SW 1271 (cell line): ENCODE measurements around the gene OR10X1.

Experiments used
- DNase-seq, 2 experiments: peaks; one replicate each; lab custom pipeline; 2025; lab: John Stamatoyannopoulos, UW

OR10X1 gene, protein sequence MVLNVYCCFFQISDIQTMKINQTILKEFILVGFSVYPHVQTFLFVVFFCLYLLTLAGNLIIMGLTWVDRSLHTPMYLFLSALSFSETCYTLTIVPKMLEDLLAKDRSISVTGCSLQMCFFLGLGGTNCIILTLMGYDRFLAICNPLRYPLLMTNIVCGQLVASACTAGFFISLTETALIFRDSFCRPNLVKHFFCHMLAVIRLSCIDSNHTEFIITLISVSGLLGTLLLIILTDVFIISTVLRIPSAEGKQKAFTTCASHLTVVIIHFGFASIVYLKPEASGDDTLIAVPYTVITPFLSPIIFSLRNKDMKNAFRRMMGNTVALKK

DNA sequence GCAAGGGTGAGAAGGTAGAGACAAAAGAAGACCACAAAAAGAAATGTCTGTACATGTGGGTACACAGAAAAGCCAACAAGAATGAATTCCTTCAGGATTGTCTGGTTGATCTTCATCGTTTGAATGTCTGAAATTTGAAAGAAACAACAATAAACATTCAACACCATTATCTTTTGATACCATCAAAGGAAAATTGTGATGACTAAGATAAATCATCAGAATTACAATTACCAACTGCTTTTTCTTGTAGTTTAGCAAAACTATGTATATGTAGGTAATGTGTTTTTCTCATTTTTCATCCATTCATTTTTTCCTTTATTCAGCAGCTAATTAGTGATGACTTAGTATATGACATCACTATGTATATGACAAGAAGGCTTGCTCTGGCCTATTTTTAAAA is at the start of gene OR10X1:
OR10X1 (minus strand) TSS at position 167 of the 400 bp plus-strand sequence; CDS start at position 167, 0 bp downstream.
- no peak for DNase-seq

DNA sequence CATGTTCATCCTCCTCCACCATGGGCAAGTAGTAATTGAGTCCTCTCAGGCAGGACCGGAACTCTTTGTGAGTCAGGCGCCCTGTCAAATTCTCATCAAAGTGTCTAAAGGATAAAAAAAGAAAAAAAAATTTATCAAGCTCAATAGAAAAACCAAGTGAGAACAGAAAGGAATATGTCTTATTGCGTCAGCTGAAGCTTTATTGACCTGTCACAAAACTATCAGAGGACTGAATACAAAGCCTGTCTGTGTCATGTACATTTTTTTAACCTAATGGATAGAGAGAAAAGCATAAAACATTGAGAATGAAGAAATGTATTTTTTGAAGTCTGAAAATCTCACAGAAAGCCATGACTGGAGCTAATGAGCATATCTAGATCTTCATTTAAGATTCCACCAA is 34.1 kb upstream of the OR10X1 start:
- DNase-seq, result no peak

DNA sequence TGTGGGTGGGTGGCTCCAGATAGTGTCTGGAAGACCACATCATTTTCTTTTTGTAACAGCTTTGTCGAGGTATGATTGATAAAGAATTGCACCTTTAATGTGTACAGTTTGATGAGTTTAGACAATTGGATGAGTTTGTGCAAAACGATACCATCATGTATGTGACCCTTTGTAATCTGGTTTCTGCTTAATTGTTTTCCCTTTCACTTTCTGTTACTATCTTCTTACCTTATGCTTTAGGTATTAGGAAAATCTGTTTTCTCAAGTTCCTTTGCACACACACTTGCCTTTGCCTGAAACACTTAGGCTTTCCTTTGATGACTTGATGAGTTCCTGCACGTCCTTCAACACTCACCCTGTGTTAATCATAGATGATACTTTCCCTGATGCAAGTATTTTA is 32.2 kb upstream of the OR10X1 start:
- DNase-seq, result no peak

DNA sequence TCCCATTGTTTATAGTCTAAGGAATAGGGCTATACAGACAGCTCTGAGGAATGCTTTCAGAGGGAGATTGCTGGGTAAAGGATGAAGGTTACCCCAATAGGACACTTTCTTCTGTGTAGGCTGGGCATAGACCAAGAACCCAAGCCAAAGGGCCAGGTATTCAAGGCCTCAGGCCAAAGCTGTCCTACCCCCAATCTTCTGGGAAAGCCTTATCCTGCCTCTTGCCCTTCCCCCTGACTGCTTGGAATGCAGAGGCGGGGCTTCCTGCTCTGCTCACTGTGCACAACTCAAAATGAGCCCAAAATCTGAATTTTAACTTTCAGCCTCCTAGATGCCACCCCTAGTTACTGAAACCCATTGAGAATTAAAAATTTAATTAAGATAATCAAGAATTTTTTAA is 27.6 kb upstream of the OR10X1 start:
- no peak for DNase-seq

DNA sequence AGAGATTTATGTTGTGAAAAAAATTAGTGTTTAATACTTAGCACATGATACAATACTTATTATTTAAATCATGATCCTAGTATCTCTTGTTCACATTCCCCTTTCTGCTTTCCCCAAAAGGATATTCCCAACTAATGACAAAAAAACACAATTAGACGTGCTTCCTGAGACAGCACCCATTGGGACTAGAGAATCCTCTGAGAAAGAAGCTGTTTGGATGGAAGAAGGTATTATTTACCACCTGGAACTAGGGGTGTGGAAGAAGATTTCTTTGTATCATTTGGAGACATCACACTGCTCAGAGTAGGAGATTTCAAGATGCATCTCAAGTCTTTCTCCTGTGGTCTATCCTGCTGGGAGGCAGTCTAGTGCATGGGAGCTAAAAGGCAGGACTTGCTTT is 25.3 kb upstream of the OR10X1 start, which contains the start of gene OR10Z1:
OR10Z1 (plus strand) TSS at position 301 of the 400 bp plus-strand sequence. CDS start 1,171 bp downstream, outside the sequence.
- no peak for DNase-seq

DNA sequence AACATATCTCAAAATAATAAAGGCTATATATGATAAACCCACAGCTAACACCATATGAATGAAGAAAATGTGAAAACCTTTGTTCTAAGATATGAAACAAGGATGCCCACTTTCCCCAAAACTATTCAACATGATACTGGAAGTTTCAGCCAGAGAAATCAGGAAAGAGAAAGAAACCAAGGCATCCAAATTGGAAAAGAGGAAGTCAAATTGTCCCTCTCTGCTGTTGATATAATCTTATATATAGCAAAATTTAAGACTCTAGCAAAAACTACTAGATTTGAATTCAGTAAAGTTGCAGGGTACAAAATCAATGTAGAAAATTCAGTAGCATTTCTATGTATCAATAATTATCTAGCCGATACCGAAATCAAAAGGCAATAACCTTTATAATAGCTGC is 21.0 kb upstream of the OR10X1 start:
- DNase-seq, result no peak

DNA sequence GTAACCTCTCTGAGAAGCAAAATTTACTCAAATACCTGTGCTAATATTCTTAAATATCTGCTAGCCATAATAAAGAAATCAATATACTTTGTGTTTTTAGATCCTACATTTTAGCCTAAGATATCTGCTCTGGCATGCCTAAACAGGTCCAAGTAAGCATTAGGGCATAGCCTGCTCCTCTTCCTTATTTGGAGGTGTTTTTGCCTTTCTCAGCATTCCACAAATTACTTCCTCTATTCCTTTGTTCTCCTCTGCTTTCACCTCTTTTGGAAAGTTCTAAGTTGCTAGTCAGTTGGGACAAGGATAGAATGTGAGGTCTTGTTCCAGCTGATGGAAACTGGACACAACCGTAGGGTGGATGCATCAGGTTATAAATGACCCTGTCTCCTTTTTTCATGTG is 7.2 kb upstream of the OR10X1 start:
- no peak for DNase-seq

DNA sequence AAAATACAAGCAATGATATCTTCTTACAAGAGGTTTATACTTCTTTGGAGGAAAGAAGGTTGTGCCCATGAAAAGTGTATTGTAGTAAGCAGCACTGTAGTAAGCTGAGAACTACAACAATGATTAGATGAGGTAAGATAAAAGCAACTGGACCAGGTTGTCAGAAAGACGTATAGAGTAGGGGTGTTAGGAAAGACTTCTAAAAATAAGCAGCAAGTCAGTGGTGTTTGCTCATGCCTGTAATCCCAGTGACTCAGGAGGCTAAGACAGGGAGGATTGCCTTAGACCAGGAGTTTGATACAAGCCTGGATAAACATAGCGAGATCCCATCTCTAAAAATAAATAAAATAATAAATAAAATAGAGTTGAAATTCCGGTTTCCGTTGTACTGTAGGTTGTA is 4.3 kb upstream of the OR10X1 start:
- DNase-seq, result no peak

DNA sequence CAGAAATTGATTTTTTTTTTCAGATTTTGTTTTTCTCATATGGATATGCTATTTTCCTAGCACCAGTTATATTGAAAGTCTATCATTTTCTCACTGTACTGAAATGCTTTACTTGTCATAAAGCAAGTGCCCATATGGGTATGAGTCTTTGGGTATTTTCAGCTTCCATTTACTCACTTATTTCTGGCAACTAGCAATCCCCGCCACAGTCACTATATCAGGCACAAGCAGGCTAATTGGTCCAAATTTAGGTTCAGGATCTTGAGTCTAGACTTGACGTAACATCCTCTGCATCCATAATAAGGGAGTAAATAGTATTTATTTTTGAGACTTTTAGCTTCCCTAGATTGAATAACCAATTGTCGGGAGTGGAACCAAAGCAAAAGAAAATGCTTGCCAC is 2.1 kb downstream of the OR10X1 start:
- DNase-seq, result no peak

DNA sequence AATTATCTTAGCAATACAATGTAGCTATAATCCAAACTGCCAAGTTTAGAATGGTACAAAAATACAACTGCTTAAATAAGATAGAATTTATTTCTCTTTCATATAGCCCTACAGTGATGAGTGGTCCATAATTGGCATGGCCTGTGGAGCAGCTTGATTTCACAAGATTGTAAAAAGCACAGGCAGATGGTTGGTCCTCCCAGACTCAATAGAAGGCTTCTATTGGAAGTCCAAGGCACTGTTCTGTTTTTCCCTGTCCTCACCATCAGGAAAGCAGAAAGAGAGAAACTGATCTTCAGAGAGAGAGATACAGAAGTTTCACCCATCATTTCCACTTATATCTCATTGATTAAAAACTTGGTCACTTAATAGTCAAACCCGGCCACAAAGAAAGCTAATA is 7.5 kb downstream of the OR10X1 start:
- DNase-seq, result no peak

DNA sequence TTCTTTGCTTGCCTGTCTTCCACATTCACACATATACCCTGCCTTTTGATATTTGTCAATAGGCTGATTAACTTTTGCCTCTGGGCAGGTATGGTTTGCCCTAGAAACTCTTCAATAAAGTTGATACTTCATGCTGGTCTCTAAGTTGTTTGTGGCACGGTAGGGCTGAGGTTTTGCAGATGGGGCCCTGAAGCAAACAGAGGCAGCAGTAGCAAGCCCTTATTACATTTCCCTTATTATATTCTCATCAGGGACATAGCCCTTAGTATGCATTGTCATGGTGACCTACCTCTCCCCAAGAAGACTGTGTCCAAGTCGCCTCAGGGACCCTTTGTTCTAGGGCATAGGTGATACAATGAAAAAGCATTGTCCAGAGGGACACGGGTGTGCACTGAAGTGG is 9.2 kb downstream of the OR10X1 start, which contains the start of gene OR6P1:
OR6P1 (minus strand) TSS at position 101 of the 400 bp plus-strand sequence. CDS start 6,976 bp downstream, outside the sequence.
- DNase-seq, result no peak

DNA sequence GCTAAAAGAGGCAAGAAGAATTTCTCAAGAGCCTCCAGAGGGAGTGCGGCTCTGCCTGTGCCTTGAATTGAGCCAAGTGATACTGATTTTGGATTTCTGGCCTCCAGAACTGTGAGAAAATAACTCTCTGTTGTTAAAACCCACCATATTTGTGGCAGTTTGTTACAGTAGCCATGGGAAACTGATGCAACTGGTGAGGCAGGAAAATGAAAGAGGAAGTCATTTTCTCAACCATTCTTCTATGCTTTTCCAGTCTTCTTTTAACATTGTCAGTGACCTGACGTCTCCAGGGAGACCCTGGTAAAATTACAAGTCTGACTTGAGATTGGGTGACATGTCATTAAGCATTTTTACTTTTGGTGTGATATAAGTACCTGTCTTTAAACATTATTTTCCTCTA is 15.1 kb downstream of the OR10X1 start:
- no peak for DNase-seq

DNA sequence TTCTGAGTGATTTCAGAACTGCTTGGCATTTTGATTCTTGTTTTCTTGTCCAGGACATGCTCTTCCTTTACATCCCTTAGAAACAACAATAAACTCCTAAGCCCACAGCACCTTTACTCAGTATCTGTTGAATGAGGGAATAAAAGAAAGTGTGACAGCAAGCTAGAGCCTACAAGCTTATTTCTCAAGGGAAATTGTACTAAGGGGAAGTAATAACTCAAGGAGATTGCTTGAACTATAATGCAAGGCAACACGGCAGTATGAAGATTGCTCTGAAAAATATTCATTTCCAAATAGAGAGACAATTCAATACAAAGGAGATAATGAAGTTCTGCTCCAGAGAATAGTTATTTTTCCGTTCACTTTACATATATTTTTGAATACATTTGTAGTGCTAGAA is 15.8 kb downstream of the OR10X1 start:
- DNase-seq, result no peak

DNA sequence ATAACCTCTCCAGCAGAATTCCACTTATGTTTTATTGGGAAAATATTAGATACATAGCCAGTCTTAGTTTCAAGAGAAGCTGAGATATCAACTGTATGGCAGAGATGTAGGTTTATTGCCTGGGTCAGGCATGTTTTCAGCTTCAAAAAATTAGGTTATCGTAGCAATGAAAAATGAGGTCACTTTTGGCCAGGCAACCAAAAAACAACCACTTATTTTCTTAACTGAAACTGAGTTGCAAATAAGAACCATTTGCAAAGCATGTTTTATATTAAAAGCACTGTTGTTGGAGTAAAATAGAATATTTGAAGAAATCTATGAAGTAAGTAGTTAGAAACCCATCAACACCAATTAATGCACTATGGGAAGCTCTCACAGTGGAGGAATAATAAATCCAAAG is 20.0 kb downstream of the OR10X1 start:
- DNase-seq, result no peak

DNA sequence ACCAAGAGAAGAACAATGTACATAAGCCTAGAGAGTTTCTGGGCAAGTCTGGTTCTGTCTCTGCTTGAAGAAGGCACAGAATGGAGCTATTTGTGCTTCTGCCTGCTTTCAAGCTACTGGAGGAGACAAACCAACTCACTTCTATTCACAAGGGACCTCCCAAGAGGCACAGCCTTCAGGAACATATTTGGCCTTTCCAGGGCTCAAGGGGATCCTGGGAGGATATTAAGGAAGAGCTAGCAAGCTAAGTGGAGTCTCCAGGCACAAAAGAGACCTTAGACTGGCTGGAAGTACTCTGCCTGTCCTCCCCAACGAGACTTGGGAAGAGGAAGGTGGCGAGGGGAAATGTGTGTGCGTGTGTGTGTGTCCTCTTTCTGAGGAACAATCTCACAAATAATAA is 25.3 kb downstream of the OR10X1 start, which contains the start of gene OR6Y1:
OR6Y1 (minus strand) TSS at position 54 of the 400 bp plus-strand sequence. CDS start 6,300 bp downstream, outside the sequence.
- no peak for DNase-seq

DNA sequence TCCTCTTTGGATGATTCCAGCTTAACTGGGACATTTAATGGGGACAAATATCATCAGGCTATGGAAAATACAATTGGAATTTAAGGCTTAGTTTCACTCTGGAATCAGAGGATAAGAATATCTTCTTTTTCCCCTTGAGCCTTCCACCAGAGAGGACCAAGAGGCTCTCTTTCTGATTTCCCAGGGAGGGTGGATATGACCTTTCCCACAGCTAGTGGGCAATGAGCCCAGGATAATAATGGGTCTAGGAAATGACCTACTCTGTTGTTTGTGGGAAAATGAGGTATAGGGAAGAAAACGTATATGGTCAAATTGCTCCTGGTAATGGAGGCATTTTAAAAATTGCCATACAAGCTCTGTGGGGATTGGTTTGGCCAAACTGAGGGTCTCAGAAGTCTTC is 27.4 kb downstream of the OR10X1 start:
- no peak for DNase-seq

DNA sequence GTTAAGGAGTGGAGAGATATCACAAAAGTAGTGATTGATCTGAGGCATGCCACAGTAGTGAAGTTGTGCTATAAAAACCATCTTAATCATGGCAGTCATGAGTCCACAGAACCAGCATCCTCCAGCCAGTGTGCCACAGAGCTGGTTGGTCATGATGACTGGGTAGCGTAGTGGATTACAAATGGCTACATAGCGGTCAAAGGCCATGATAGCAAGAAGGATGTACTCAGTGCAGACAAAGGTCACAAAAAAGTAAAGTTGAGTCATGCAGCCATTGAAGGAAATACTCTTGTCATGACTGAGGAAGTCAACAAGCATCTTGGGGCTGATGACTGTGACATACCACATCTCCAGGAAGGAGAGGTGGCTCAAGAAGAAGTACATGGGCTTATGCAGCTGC is 32.2 kb downstream of the OR10X1 start:
- no peak for DNase-seq

DNA sequence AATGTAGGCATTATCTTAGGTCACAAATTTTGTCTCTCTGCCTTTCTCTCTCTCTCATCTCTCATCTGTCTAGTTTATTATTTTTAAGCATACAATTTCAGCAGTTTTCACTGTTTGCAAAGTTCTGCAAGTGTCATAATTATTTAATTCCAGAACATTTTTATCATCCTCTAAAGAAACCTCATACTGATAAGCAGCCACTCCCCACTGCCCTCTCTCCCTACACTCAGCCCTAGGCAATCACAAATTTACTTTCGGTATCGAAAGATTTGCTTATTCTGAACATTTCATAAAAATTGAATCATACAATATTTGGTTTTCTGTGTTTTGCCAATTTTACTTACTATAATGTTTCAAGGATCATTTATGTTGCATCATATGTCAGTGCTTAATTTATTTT is 42.1 kb downstream of the OR10X1 start:
- DNase-seq, result no peak

DNA sequence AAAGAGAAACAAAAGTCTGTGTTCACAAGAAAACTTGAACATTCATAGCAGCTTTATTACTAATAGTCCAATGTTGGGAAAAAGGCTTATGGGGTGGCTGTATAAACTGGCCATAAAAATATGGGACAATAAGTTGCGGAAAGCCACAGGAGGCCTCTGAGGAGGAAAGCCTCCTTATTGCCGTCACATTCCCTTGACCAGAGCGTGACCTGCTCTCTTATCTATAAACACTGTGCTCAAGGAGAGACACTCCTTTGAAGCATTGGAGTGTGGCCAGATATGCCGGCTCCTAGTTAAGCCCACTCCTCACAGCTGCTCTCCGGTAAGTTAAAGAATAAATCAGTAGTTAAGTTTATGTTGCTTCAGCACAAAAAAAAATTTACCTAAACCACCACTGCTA is 45.2 kb downstream of the OR10X1 start:
- DNase-seq, result no peak
